ENCODE measurements around the gene TEDC1. TPM values are rescaled to one million over a fixed set of nuclear protein-coding genes. Genes with fewer than 3 reads are reported as not detected.

TEDC1 gene
- total RNA-seq, 1 experiment from 2014 or later: 26.2 TPM

DNA sequence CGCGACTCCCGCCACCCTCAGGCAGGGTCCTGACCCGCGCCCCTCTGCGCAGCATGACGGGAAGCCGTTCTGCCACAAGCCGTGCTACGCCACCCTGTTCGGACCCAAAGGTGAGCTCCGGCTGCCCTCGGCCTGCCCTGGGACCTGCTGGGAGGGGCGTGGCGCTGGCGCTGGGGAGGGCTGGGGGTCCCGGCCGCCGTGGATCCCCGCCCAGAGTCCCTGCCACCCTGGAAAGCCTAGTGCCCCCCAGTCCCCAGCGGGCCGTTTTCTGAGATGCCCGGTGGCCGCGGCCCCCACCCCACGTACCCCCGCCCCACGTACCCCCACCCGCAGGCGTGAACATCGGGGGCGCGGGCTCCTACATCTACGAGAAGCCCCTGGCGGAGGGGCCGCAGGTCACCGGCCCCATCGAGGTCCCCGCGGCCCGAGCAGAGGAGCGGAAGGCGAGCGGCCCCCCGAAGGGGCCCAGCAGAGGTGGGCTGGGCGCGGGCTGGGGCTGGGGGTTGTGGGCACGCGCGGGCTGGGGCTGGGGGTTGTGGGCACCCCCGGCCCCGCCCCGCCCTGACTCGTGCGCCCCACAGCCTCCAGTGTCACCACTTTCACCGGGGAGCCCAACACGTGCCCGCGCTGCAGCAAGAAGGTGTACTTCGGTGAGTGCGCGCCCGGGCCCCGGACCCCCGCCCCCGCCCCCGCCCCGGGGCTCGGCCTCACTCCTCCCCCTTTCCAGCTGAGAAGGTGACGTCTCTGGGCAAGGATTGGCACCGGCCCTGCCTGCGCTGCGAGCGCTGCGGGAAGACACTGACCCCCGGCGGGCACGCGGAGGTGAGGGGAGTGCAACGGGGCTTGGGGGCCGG is 12.4 kb upstream of the TEDC1 start:
- peaks cover 12% of the 10 kb centered on the region for H3K23me2 ChIP-seq (ENCODE audit: insufficient read length, low read depth, low read length, poor library complexity, severe bottlenecking)
- H4K20me1 ChIP-seq (ENCODE audit: control insufficient read depth, insufficient read depth, insufficient read length): no peaks in the 10 kb centered on the region
- Mint-ChIP-seq H3K4me3 (peak overlapping the region in 1 of 2 experiments; percentile 70; a peak in 1 of 5 replicates), H3K27ac (no peak overlapping the region), H3K4me1 (peaks cover 11 to 36% of the 10 kb centered on the region in 2 experiments), H3K36me3 (ENCODE audit: insufficient read depth in 1 of 3, low read depth in 3 of 3) (no peaks in the 10 kb centered on the region), H3K9me3 (peaks cover 0 to 3% of the 10 kb centered on the region in 2 experiments; a peak in 1 of 5 replicates), H3K27me3 (ENCODE audit: low read depth) (peaks cover 75% of the 10 kb centered on the region)
- H3K56ac ChIP-seq (ENCODE audit: insufficient read length, low read depth, low read length): no peak overlapping the region
- peak overlapping the region; percentile 32 for H3K4me2 ChIP-seq (ENCODE audit: insufficient read depth, insufficient read length, low read length)
- H3K9ac ChIP-seq (ENCODE audit: extremely low read depth, insufficient read length, low read length): no peak overlapping the region
- H3K79me1 ChIP-seq (ENCODE audit: insufficient read depth, low read depth, low read length, poor library complexity, severe bottlenecking): no peaks in the 10 kb centered on the region
- no peak overlapping the region for H3K4ac ChIP-seq (ENCODE audit: low read depth, low read length)
- WGBS (ENCODE audit: extremely low coverage, insufficient read length, low lambda C conversion rate): no CpG with 5 or more reads among the region's 81 CpGs
- H3K23ac ChIP-seq (ENCODE audit: insufficient read length, low read depth, low read length): no peak overlapping the region
- H3K14ac ChIP-seq (ENCODE audit: insufficient read depth, low read length): no peak overlapping the region
- no peak overlapping the region for H3K27ac ChIP-seq (ENCODE audit: insufficient read length, low read depth, low read length)
- no peak overlapping the region for H2BK20ac ChIP-seq (ENCODE audit: low read depth, low read length, poor library complexity, severe bottlenecking)
- H4K91ac ChIP-seq (ENCODE audit: insufficient read length, low read depth, low read length): no peak overlapping the region
- no peak overlapping the region for H4K5ac ChIP-seq (ENCODE audit: insufficient read length, low read depth, low read length)
- H3K18ac ChIP-seq (ENCODE audit: insufficient read length, low read depth, low read length): no peak overlapping the region
- no peak overlapping the region for H2BK15ac ChIP-seq (ENCODE audit: low read depth, low read length)
- H2BK12ac ChIP-seq (ENCODE audit: insufficient read length, low read depth, low read length): no peak overlapping the region
- H3K79me2 ChIP-seq (ENCODE audit: insufficient read depth, low read length): no peaks in the 10 kb centered on the region
- H4K8ac ChIP-seq (replicated peaks; ENCODE audit: insufficient read length, low read depth, low read length): no peak overlapping the region
- TF ChIP-seq, protein P1, sequence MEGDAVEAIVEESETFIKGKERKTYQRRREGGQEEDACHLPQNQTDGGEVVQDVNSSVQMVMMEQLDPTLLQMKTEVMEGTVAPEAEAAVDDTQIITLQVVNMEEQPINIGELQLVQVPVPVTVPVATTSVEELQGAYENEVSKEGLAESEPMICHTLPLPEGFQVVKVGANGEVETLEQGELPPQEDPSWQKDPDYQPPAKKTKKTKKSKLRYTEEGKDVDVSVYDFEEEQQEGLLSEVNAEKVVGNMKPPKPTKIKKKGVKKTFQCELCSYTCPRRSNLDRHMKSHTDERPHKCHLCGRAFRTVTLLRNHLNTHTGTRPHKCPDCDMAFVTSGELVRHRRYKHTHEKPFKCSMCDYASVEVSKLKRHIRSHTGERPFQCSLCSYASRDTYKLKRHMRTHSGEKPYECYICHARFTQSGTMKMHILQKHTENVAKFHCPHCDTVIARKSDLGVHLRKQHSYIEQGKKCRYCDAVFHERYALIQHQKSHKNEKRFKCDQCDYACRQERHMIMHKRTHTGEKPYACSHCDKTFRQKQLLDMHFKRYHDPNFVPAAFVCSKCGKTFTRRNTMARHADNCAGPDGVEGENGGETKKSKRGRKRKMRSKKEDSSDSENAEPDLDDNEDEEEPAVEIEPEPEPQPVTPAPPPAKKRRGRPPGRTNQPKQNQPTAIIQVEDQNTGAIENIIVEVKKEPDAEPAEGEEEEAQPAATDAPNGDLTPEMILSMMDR (conservative IDR thresholded peaks at IDR 0.05): no peak
- H3T11ph ChIP-seq (ENCODE audit: low read length): no peak overlapping the region
- no peak overlapping the region for H2AK5ac ChIP-seq (ENCODE audit: insufficient read length, low read length)
- no peaks in the 10 kb centered on the region for H3K9me3 ChIP-seq (ENCODE audit: control insufficient read depth, low read depth, low read length)
- H2AFZ ChIP-seq (ENCODE audit: low read length): no peak overlapping the region
- no peak overlapping the region for H2BK5ac ChIP-seq (ENCODE audit: insufficient read length, low read length)
- no peak overlapping the region for H2BK120ac ChIP-seq (ENCODE audit: low read depth, low read length, poor library complexity, severe bottlenecking)
- no peak for DNase-seq
- H3K4me1 ChIP-seq (ENCODE audit: insufficient read depth, low read length): no peaks in the 10 kb centered on the region; the same call in 1 of the 2 replicates
- peaks cover 36% of the 10 kb centered on the region for H3K27me3 ChIP-seq (ENCODE audit: insufficient read depth, low read length)

Measured in H9 (cell line).